Large intestine (tissue), 12 donors: ENCODE results near the gene KRTAP4-16. TPM values are rescaled to one million over a fixed set of nuclear protein-coding genes. Genes with fewer than 3 reads are reported as not detected.
"Not testable (repeated sequence)": the region's sequence is repeated elsewhere in the genome, so short reads cannot be mapped to it uniquely, and the experiment has no call there.

Experiments
- DNase-seq, 2 donors: peaks; one replicate each; pipeline versions ENCODE4 v3.0.0 to v3.0.0-alpha.2; 2013
- H3K27ac ChIP-seq: one replicate; pipeline ENCODE4 v1.5.1; 2013; ENCODE audit warnings: low read length
- H3K27me3 ChIP-seq: 2 replicates; pipeline ENCODE4 v1.6.1; 2013; ENCODE audit warnings: low read length; ENCODE audit not compliant: control insufficient read depth, insufficient read depth
- H3K36me3 ChIP-seq: 2 replicates; pipeline ENCODE4 v1.6.1; 2013; ENCODE audit warnings: low read length; ENCODE audit not compliant: control insufficient read depth, insufficient read depth
- H3K4me1 ChIP-seq: one replicate; pipeline ENCODE4 v1.6.1; 2013; ENCODE audit warnings: low read length; ENCODE audit not compliant: control insufficient read depth, insufficient read depth
- H3K4me3 ChIP-seq: one replicate; pipeline ENCODE4 v1.5.1; 2013; ENCODE audit warnings: low read length
- H3K9me3 ChIP-seq: one replicate; pipeline ENCODE4 v1.6.1; 2013; ENCODE audit warnings: mild to moderate bottlenecking, low read depth, low read length, moderate library complexity; ENCODE audit not compliant: control insufficient read depth
- WGBS: methylation state at CpG from one replicate; pipeline ENCODE4 v1.1.5; 2013; ENCODE audit warnings: low lambda C conversion rate; ENCODE audit not compliant: insufficient coverage; 5-methylcytosine and 5-hydroxymethylcytosine counted together
- long read RNA-seq, 11 donors: transcript quantifications; one replicate each; lab custom pipeline, GENCODE V29; 2026
- polyA plus RNA-seq: library from polyadenylated mRNA; unstranded; fragments of 120-200 nt; gene quantifications from one replicate; pipeline ENCODE4 v1.2.1, GENCODE V29; 2013

Gene KRTAP4-16
- polyA plus RNA-seq: not detected
- long read RNA-seq, donor 1: 0 reads
- long read RNA-seq, donor 2: 0 reads
- long read RNA-seq, donor 3: 0 reads
- long read RNA-seq, donor 4: 0 reads
- long read RNA-seq, donor 5: 0 reads
- long read RNA-seq, donor 6: 0 reads
- long read RNA-seq, donor 7: 0 reads
- long read RNA-seq, donor 8: 0 reads
- long read RNA-seq, donor 9: 0 reads
- long read RNA-seq, donor 10: 0 reads
- long read RNA-seq, donor 11: 0 reads

DNA sequence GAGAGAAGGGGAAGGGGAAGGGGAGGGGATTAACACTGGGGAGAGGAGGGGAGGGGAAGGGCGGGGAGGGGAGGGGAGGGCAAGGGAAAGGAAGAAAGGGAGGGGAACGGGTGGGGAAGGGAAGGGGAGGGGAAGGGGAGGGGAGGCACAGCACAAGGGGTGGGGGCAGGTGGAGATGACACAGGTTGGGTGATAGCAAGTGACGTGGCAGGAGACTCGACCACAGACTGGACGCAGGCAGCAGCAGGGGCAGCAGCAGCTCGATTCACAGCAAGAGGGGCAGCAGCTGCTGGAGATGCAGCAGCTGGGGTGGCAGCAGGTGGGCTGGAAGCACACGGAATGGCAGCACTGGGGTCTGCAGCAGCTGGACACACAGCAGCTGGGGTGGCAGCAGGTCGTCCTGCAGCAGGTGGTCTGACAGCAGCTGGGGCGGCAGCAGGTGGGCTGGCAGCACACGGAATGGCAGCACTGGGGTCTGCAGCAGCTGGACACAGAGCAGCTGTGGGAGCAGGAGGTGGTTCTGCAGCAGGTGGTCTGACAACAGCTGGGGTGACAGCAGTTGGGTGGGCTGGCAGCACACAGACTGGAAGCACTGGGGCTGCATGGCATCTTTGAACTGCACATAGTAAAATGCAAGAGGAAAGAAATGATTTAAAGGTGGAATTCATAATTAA lies at the start of gene KRTAP4-16:
Gene KRTAP4-16, minus strand, starts transcription at position 624 of the 674 bp plus-strand sequence. Its CDS starts 0 bp downstream, at position 624.
- Histone ChIP-seq H3K4me1 (no peaks in the 10 kb centered on the region), H3K9me3 (no peaks in the 10 kb centered on the region), H3K36me3 (no peaks in the 10 kb centered on the region), H3K4me3 (no peak within 1 kb of the TSS), H3K27me3 (no peaks in the 10 kb centered on the region), H3K27ac (no peak within 1 kb of the TSS)
- WGBS: no CpG with 5 or more reads among the region's 10 CpGs
- no peak for DNase-seq

- Histone ChIP-seq H3K36me3 (no peaks in the 10 kb centered on the region), H3K27ac (no peak overlapping the region), H3K4me3 (no peak overlapping the region), H3K4me1 (no peaks in the 10 kb centered on the region), H3K27me3 (peaks cover 2% of the 10 kb centered on the region), H3K9me3 (no peaks in the 10 kb centered on the region)
- DNase-seq: no peak
- 88% methylated on average over 2 of the region's 2 CpGs for WGBS
Observed at GRCh38 chr17:41151525-41151924, 49.5 kb upstream of the KRTAP4-16 start.

GRCh38 chr17:41150026-41150425 lies 48.0 kb upstream of the KRTAP4-16 start:
- no peaks in the 10 kb centered on the region for H3K4me1 ChIP-seq
- DNase-seq: no peak
- H3K9me3 ChIP-seq: no peaks in the 10 kb centered on the region
- no peak overlapping the region for H3K4me3 ChIP-seq
- 90% methylated on average over 2 of the region's 4 CpGs for WGBS
- H3K27me3 ChIP-seq: peaks cover 3% of the 10 kb centered on the region
- no peak overlapping the region for H3K27ac ChIP-seq
- no peaks in the 10 kb centered on the region for H3K36me3 ChIP-seq

DNA sequence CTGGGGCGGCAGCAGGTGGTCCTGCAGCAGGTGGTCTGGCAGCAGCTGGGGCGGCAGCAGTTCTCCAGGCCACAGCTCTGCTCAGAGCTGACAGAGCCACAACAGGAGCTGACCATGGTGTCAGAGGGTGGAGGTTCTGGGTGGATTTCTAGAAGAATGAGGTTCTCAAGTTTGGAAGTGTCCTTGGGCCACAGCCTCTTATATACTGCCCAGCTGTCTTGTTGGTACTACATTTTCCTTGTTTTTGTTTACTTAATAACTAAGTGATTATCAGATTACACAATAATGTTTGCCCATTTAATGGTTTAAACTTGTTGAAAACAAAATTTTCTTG lies 47.6 kb upstream of the KRTAP4-16 start, which contains the start of gene KRTAP4-5:
Gene KRTAP4-5, minus strand, starts transcription at position 174 of the 334 bp plus-strand sequence. Its CDS starts 58 bp downstream, at position 116.
- H3K9me3 ChIP-seq: peaks cover 3% of the 10 kb centered on the region
- no peaks in the 10 kb centered on the region for H3K36me3 ChIP-seq
- no peak within 1 kb of the TSS for H3K4me3 ChIP-seq
- no CpG with 5 or more reads among the region's 2 CpGs for WGBS
- H3K4me1 ChIP-seq: no peaks in the 10 kb centered on the region
- no peak within 1 kb of the TSS for H3K27ac ChIP-seq
- no peak for DNase-seq
- peaks cover 3% of the 10 kb centered on the region for H3K27me3 ChIP-seq

DNA sequence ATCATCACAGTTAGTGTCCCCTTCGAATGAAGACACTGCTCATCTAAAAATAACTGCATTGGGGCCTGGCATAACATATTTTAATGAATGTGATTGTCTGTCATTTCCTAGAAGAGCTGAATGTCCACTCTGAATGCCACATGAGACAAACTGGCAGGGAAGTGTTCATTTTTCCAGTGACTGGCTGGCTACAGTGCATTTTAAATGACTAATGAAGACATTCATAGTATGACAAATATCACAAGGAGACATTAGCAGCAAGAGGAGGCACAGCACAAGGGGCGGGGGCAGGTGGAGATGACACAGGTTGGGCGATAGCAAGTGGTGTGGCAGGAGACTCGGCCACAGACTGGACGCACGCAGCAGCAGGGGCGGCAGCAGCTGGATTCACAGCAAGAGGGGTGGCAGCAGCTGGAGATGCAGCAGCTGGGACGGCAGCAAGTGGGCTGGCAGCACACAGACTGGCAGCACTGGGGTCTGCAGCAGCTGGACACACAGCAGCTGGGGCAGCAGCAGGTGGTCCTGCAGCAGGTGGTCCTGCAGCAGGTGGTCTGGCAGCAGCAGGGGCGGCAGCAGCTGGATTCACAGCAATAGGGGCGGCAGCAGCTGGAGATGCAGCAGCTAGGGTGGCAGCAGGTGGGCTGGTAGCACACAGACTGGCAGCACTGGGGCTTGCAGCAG lies 47.1 kb upstream of the KRTAP4-16 start:
- not testable (repeated sequence) for DNase-seq, H3K4me1 ChIP-seq, H3K9me3 ChIP-seq, H3K36me3 ChIP-seq, H3K27ac ChIP-seq, H3K27me3 ChIP-seq, H3K4me3 ChIP-seq
- WGBS: no CpG with 5 or more reads among the region's 10 CpGs

- H3K4me1 ChIP-seq: no peaks in the 10 kb centered on the region
- DNase-seq: no peak
- H3K27me3 ChIP-seq: peaks cover 3% of the 10 kb centered on the region
- H3K36me3 ChIP-seq: no peaks in the 10 kb centered on the region
- H3K27ac ChIP-seq: no peak overlapping the region
- H3K4me3 ChIP-seq: no peak overlapping the region
- WGBS: 95% methylated on average over 2 of the region's 2 CpGs
- H3K9me3 ChIP-seq: peaks cover 10% of the 10 kb centered on the region
Observed at GRCh38 chr17:41147531-41148204, 45.7 kb upstream of the KRTAP4-16 start.

DNA sequence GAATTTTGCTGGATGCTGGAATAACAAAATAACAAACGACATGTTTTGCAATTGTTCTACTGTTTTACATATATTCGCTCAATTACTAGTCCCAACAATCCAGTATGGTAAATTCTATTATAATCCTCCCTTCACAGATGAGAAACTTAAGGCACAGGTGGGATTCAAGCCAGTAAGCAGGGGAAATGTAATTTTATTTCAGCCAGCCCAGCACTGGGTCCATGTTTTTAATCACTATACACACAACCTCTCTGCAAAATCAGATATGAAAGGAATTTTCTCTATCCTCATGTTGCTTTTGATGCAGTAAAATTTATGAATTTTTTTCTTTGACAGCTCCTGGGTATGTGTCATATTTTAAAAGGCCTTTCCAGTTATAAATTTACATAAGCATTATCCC lies 43.3 kb upstream of the KRTAP4-16 start:
- DNase-seq: no peak
- WGBS: 80% methylated on average over 2 of the region's 2 CpGs
- Histone ChIP-seq H3K9me3 (peaks cover 11% of the 10 kb centered on the region), H3K27me3 (peaks cover 3% of the 10 kb centered on the region), H3K27ac (no peak overlapping the region), H3K4me1 (no peaks in the 10 kb centered on the region), H3K36me3 (no peaks in the 10 kb centered on the region), H3K4me3 (no peak overlapping the region)

DNA sequence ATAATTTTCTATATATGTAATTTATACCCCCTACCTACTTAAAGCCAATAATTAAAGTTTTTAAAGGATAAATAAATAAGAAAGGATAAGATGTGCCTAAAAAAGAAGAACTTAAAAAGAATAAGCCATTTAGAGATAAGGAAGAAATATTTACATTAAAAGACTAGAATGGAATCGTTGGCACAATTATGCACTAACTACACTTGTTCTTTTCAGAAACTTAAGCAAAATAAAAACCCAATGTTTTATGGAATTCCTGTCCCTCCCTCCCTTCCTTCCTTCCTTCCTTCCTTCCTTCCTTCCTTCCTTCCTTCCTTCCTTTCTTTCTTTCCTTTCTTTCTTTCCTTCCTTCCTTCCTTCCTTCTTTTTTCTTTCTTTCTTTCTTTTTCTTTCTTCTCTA lies 42.8 kb upstream of the KRTAP4-16 start:
- Histone ChIP-seq H3K27ac (no peak overlapping the region), H3K4me1 (no peaks in the 10 kb centered on the region), H3K27me3 (peaks cover 3% of the 10 kb centered on the region), H3K4me3 (no peak overlapping the region), H3K9me3 (peaks cover 16% of the 10 kb centered on the region), H3K36me3 (no peaks in the 10 kb centered on the region)
- no peak for DNase-seq
- WGBS: 100% methylated on average over 1 of the region's 1 CpG

DNA sequence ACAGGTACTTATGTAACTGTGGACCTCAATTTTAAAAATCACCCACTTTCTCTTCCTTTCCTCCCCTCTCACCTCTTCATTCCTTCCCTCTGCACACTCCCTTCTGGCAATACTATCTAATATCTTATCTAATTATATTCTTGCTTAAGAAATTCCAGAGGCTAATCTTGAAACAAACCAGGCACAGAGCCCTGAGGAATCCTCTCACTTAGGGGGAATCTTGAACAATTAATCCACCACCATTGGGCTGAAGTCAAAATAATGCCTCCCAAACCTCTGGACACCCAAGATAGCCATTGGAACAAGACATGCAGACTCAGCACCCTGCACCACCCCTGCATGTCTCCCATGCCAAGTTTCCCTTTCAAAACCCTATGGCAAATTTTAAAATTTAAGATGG lies 39.4 kb upstream of the KRTAP4-16 start:
- no peak for DNase-seq
- Histone ChIP-seq H3K27ac (no peak overlapping the region), H3K27me3 (no peaks in the 10 kb centered on the region), H3K36me3 (no peaks in the 10 kb centered on the region), H3K4me3 (no peak overlapping the region), H3K9me3 (peaks cover 18% of the 10 kb centered on the region), H3K4me1 (no peaks in the 10 kb centered on the region)

- Histone ChIP-seq H3K4me1 (no peaks in the 10 kb centered on the region), H3K27me3 (no peaks in the 10 kb centered on the region), H3K9me3 (peaks cover 18% of the 10 kb centered on the region), H3K4me3 (no peak within 1 kb of the TSS), H3K36me3 (no peaks in the 10 kb centered on the region), H3K27ac (no peak within 1 kb of the TSS)
- WGBS: 100% methylated on average over 1 of the region's 6 CpGs
- no peak for DNase-seq
Observed at GRCh38 chr17:41140360-41141131, 38.5 kb upstream of the KRTAP4-16 start, which contains the start of gene KRTAP4-6. Gene KRTAP4-6, minus strand, starts transcription at chr17:41140544. Its CDS starts 57 bp downstream, at chr17:41140487.
